Endothelial cell of umbilical vein (primary cell): ENCODE measurements around the gene RSPH6A.

ENCODE experiments used
- EZH2 ChIP-seq: IDR thresholded peaks from 2 replicates; pipeline ENCODE4 v1.6.1; 2012; ENCODE audit warnings: borderline replicate concordance, low read depth, mild to moderate bottlenecking, moderate library complexity, low read length, inconsistent platforms; ENCODE audit not compliant: severe bottlenecking
- FOS ChIP-seq: IDR thresholded peaks from 2 replicates; pipeline ENCODE4 v1.6.1; 2011; ENCODE audit warnings: mild to moderate bottlenecking, low read length, moderate library complexity, borderline replicate concordance; ENCODE audit not compliant: insufficient read depth
- GATA2 ChIP-seq: IDR thresholded peaks from 2 replicates; pipeline ENCODE4 v1.7.0; 2011; ENCODE audit warnings: low read depth, mild to moderate bottlenecking, moderate library complexity, mixed read lengths, low read length; ENCODE audit not compliant: insufficient read length, insufficient read depth
- POLR2A ChIP-seq: IDR thresholded peaks from 2 replicates; pipeline ENCODE4 v1.6.1; 2012; ENCODE audit warnings: low read depth, mild to moderate bottlenecking, control low read depth, low read length
- POLR2AphosphoS5 ChIP-seq: IDR thresholded peaks from 2 replicates; pipeline ENCODE4 v1.6.1; 2012; ENCODE audit warnings: low read depth, mild to moderate bottlenecking, control low read depth, low read length, moderate library complexity; ENCODE audit not compliant: insufficient read depth
- TF ChIP-seq, protein P1 (sequence below), 2 donors: IDR thresholded peaks; 1 replicate in 1 of 2; 2 replicates in 1 of 2; pipeline ENCODE4 v1.5.1; 2011; ENCODE audit warnings: low read length in 2 of 2, mild to moderate bottlenecking in 2 of 2, moderate library complexity in 2 of 2, control low read depth in 1 of 2, inconsistent platforms in 1 of 2, low read depth in 1 of 2; ENCODE audit not compliant: insufficient read depth in 1 of 2; ENCODE audit errors: extremely low read depth in 1 of 2
- TF ChIP-seq, protein P2 (sequence below): IDR thresholded peaks from 2 replicates; pipeline ENCODE4 v1.6.1; 2011; ENCODE audit not compliant: insufficient read depth, insufficient read length

DNA sequence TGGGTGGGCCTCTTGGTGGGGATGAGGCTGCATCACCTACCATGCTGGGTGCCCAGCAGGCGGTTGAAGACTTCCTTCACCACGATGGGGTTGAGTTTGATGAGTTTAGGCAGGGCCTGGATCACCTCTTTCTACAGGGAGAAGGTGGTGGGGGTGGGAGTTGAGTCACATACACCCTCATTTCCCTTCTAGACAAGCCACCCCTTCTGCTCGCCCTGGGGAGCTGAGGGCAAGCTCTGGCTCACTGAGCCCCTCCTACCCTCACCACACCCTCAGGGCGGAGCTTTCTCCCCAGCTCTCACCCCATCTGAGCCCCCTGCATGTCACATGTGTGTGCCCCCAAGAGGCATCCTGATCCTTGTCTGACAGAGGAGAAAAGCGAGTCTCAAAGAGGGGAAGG is 7.6 kb upstream of the RSPH6A start:
- TF ChIP-seq, protein P1, sequence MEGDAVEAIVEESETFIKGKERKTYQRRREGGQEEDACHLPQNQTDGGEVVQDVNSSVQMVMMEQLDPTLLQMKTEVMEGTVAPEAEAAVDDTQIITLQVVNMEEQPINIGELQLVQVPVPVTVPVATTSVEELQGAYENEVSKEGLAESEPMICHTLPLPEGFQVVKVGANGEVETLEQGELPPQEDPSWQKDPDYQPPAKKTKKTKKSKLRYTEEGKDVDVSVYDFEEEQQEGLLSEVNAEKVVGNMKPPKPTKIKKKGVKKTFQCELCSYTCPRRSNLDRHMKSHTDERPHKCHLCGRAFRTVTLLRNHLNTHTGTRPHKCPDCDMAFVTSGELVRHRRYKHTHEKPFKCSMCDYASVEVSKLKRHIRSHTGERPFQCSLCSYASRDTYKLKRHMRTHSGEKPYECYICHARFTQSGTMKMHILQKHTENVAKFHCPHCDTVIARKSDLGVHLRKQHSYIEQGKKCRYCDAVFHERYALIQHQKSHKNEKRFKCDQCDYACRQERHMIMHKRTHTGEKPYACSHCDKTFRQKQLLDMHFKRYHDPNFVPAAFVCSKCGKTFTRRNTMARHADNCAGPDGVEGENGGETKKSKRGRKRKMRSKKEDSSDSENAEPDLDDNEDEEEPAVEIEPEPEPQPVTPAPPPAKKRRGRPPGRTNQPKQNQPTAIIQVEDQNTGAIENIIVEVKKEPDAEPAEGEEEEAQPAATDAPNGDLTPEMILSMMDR (IDR thresholded peaks at IDR 0.05; ENCODE audit: extremely low read depth in 1 of 2, insufficient read depth in 1 of 2, low read depth in 1 of 2, low read length in 2 of 2) = no peak
- TF ChIP-seq POLR2A (no peak), GATA2 (no peak), EZH2 (no peak), FOS (no peak), POLR2AphosphoS5 (no peak)
- TF ChIP-seq, protein P2, sequence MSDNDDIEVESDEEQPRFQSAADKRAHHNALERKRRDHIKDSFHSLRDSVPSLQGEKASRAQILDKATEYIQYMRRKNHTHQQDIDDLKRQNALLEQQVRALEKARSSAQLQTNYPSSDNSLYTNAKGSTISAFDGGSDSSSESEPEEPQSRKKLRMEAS = no peak
